GM21529 (cell line): ENCODE results near the gene SUFU.

ENCODE experiments used
- ATAC-seq: cut with Tn5 transposase; IDR thresholded peaks from one replicate; pipeline ENCODE4 v1.9.1; 2021; ENCODE audit not compliant: unreplicated experiment

The SUFU gene

DNA sequence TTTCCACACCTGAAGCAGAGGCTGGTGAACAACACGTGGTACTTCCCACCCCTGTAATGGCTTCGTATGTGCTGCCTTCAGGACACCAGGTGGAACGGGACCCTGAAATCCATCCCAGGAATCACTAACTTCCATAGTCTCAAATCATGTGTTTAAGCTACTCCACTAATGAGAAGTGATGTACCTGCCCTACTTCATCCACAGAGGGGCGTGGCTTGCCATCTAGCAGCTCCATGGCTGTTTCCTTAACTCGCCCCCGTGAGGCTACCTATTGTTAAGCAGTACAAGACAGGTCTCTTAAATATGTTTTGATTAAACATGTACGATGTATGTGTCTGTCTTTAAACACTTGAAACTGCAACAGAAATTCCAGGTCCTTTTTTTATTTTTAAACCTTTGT is 178.6 kb downstream of the SUFU start:
- no peak for ATAC-seq

DNA sequence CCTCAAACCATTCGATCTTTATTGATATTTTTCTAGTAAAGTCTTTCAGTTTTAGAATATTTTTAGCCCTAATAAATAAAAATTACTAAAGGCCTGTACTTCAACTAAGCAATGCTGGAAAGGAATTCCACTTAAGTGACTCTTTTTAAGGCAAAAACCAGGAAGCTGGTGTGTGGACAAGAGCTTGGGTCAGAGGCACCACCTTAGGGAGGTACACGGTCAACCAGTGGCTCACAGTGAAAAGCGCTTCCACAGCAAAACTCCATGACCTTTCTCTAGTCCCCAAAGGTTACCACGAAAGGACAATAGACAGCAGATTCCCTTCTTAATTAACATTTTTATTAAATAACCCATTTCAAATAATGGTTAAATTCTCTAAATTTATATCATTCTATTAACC is 179.2 kb downstream of the SUFU start:
- ATAC-seq, result no peak
